Vagina (tissue), 2 donors: ENCODE measurements around the gene NCK1. TPM values are rescaled to one million over a fixed set of nuclear protein-coding genes. Genes with fewer than 3 reads are reported as not detected.

Experiments used
- DNase-seq, 2 donors: peaks; one replicate each; pipeline ENCODE4 v3.0.0-alpha.2; 2017; ENCODE audit errors: extremely low spot score in 2 of 2
- H3K27ac ChIP-seq: fragments of 200-600 bp; sonication (generic); one replicate; pipeline ENCODE4 v1.5.1; 2019
- H3K27me3 ChIP-seq: fragments of 200-600 bp; sonication (generic); one replicate; pipeline ENCODE4 v1.5.1; 2019
- H3K36me3 ChIP-seq, 2 donors: fragments of 200-600 bp; sonication (generic); one replicate each; pipeline ENCODE4 v1.5.1; 2017 to 2019
- H3K4me1 ChIP-seq: fragments of 200-600 bp; sonication (generic); one replicate; pipeline ENCODE4 v1.5.1; 2019
- H3K4me3 ChIP-seq, 2 donors: fragments of 200-600 bp; sonication (generic); 1 replicate in 1 of 2; 2 replicates in 1 of 2; pipeline ENCODE4 v1.5.1; 2016 to 2019
- H3K9me3 ChIP-seq: fragments of 200-600 bp; sonication (generic); one replicate; pipeline ENCODE4 v1.5.1; 2019
- CTCF ChIP-seq, 3 experiments: fragments of 450-650 bp in 2 of 3; fragments of 200-600 bp in 1 of 3; sonication (generic) in 1 of 3; IDR thresholded peaks; one replicate each; pipeline ENCODE4 v1.5.1; 2017 to 2019; ENCODE audit warnings: antibody characterized with exemption in 3 of 3, mild to moderate bottlenecking in 2 of 3, moderate library complexity in 2 of 3
- POLR2A ChIP-seq, 2 donors: fragments of 450-650 bp; IDR thresholded peaks; one replicate each; pipeline ENCODE4 v1.6.1; 2017; ENCODE audit warnings: antibody characterized with exemption in 2 of 2, mild to moderate bottlenecking in 2 of 2, moderate library complexity in 2 of 2
- POLR2AphosphoS5 ChIP-seq, 2 donors: sonication (generic); formaldehyde crosslinking; IDR thresholded peaks; one replicate each; pipeline ENCODE4 v1.9.0; 2017; ENCODE audit warnings: antibody characterized with exemption in 2 of 2, mild to moderate bottlenecking in 2 of 2, low read depth in 1 of 2; ENCODE audit not compliant: insufficient read depth in 1 of 2
- intact Hi-C: fragments of 100-400 bp; cut with DNase I; formaldehyde crosslinking; loops from one replicate; pipeline ENCODE4 v1.15.1; 2023
- total RNA-seq: library from RNA; depleted of rRNA; stranded (reverse); fragments of >200 nt; gene quantifications from one replicate; pipeline ENCODE4 v1.2.3, GENCODE V29; 2016

NCK1 gene
- total RNA-seq, 1 donor from 2014 or later = 45.7 TPM

- H3K4me3 ChIP-seq = no peak overlapping the region
- DNase-seq = no peak
- no peaks in the 10 kb centered on the region for H3K9me3 ChIP-seq
- H3K27ac ChIP-seq = no peak overlapping the region
- TF ChIP-seq POLR2A (IDR thresholded peaks at IDR 0.05) (no peak), CTCF (IDR thresholded peaks at IDR 0.05) (no peak), POLR2AphosphoS5 (IDR thresholded peaks at IDR 0.05; ENCODE audit: insufficient read depth in 1 of 2, low read depth in 1 of 2) (no peak)
- no peaks in the 10 kb centered on the region for H3K36me3 ChIP-seq
- no peaks in the 10 kb centered on the region for H3K27me3 ChIP-seq
- H3K4me1 ChIP-seq = peaks cover 16% of the 10 kb centered on the region
- intact Hi-C loops = no loop called here
Observed at GRCh38 chr3:136840252-136840651, 21.8 kb upstream of the NCK1 start.

GRCh38 chr3:136842294-136842693, 19.7 kb upstream of the NCK1 start:
- H3K4me1 ChIP-seq = no peaks in the 10 kb centered on the region
- no peaks in the 10 kb centered on the region for H3K36me3 ChIP-seq
- H3K27me3 ChIP-seq = no peaks in the 10 kb centered on the region
- H3K9me3 ChIP-seq = no peaks in the 10 kb centered on the region
- H3K4me3 ChIP-seq = no peak overlapping the region
- DNase-seq = no peak
- TF ChIP-seq POLR2A (IDR thresholded peaks at IDR 0.05) (no peak), POLR2AphosphoS5 (IDR thresholded peaks at IDR 0.05; ENCODE audit: insufficient read depth in 1 of 2, low read depth in 1 of 2) (no peak), CTCF (IDR thresholded peaks at IDR 0.05) (no peak)
- intact Hi-C loops = no loop called here
- H3K27ac ChIP-seq = no peak overlapping the region

GRCh38 chr3:136844724-136845123, 17.3 kb upstream of the NCK1 start:
- H3K27ac ChIP-seq = no peak overlapping the region
- no peaks in the 10 kb centered on the region for H3K36me3 ChIP-seq
- no peaks in the 10 kb centered on the region for H3K27me3 ChIP-seq
- intact Hi-C loops = no loop called here
- no peak for DNase-seq
- no peak overlapping the region for H3K4me3 ChIP-seq
- peaks cover 5% of the 10 kb centered on the region for H3K4me1 ChIP-seq
- TF ChIP-seq POLR2A (IDR thresholded peaks at IDR 0.05) (no peak), POLR2AphosphoS5 (IDR thresholded peaks at IDR 0.05; ENCODE audit: insufficient read depth in 1 of 2, low read depth in 1 of 2) (no peak), CTCF (IDR thresholded peaks at IDR 0.05) (no peak)
- H3K9me3 ChIP-seq = no peaks in the 10 kb centered on the region

GRCh38 chr3:136852180-136852579, 9.8 kb upstream of the NCK1 start:
- Histone ChIP-seq H3K27me3 (no peaks in the 10 kb centered on the region), H3K4me3 (no peak overlapping the region), H3K36me3 (no peaks in the 10 kb centered on the region), H3K4me1 (peaks cover 13% of the 10 kb centered on the region), H3K27ac (no peak overlapping the region), H3K9me3 (no peaks in the 10 kb centered on the region)
- no peak for DNase-seq
- intact Hi-C loops = no loop called here
- peak in 1 of 2 donors; percentile 45 for TF ChIP-seq POLR2AphosphoS5 (IDR thresholded peaks at IDR 0.05; ENCODE audit: insufficient read depth in 1 of 2, low read depth in 1 of 2)
- no peak for TF ChIP-seq CTCF (IDR thresholded peaks at IDR 0.05)
- no peak for TF ChIP-seq POLR2A (IDR thresholded peaks at IDR 0.05)

- intact Hi-C loops = no loop called here
Observed at GRCh38 chr3:136856665-136857064, 5.3 kb upstream of the NCK1 start.

More at GRCh38 chr3:136856665-136857064, 5.3 kb upstream of the NCK1 start:
- DNase-seq = no peak
- Histone ChIP-seq H3K36me3 (no peaks in the 10 kb centered on the region), H3K27ac (no peak overlapping the region), H3K4me3 (no peak overlapping the region), H3K4me1 (peaks cover 21% of the 10 kb centered on the region), H3K27me3 (no peaks in the 10 kb centered on the region), H3K9me3 (no peaks in the 10 kb centered on the region)
- TF ChIP-seq POLR2AphosphoS5 (IDR thresholded peaks at IDR 0.05; ENCODE audit: insufficient read depth in 1 of 2, low read depth in 1 of 2) (no peak), POLR2A (IDR thresholded peaks at IDR 0.05) (no peak), CTCF (IDR thresholded peaks at IDR 0.05) (no peak)
